GM19238 (cell line): ENCODE measurements around the gene UBE2N.

Source experiments
- DNase-seq: peaks from one replicate; pipeline ENCODE4 v3.0.0; 2011; ENCODE audit warnings: low spot score; ENCODE audit not compliant: insufficient read length

The UBE2N gene

GRCh38 chr12:93381161-93381975 lies 60.4 kb downstream of the UBE2N start:
- no peak for DNase-seq

GRCh38 chr12:93380480-93381121 lies 61.1 kb downstream of the UBE2N start:
- DNase-seq, result no peak

GRCh38 chr12:93379981-93380361 lies 61.8 kb downstream of the UBE2N start:
- no peak for DNase-seq

- DNase-seq, result no peak
Observed at GRCh38 chr12:93379326-93379980, 62.3 kb downstream of the UBE2N start.

- no peak for DNase-seq
Observed at GRCh38 chr12:93378998-93379325, 62.8 kb downstream of the UBE2N start.

- peak; percentile 60 for DNase-seq
Observed at GRCh38 chr12:93378196-93378997, 63.4 kb downstream of the UBE2N start.

GRCh38 chr12:93377252-93378195 lies 64.2 kb downstream of the UBE2N start, which contains the start of gene NUDT4:
TSS of gene NUDT4 (plus strand) at chr12:93377925. CDS start at chr12:93378323, 398 bp downstream.
- DNase-seq, result peak; percentile 91

GRCh38 chr12:93376436-93377251 lies 65.1 kb downstream of the UBE2N start:
- no peak for DNase-seq

GRCh38 chr12:93375906-93376305 lies 65.8 kb downstream of the UBE2N start:
- no peak for DNase-seq

GRCh38 chr12:93373961-93374656 lies 67.6 kb downstream of the UBE2N start:
- DNase-seq, result no peak

- DNase-seq, result no peak
Observed at GRCh38 chr12:93370947-93371346, 70.8 kb downstream of the UBE2N start.

GRCh38 chr12:93369505-93369904 lies 72.2 kb downstream of the UBE2N start:
- DNase-seq, result no peak

- no peak for DNase-seq
Observed at GRCh38 chr12:93368766-93369165, 73.0 kb downstream of the UBE2N start.

GRCh38 chr12:93366422-93366821 lies 75.3 kb downstream of the UBE2N start:
- DNase-seq, result no peak

GRCh38 chr12:93365616-93366405 lies 75.9 kb downstream of the UBE2N start:
- DNase-seq, result no peak

- no peak for DNase-seq
Observed at GRCh38 chr12:93363841-93364297, 77.9 kb downstream of the UBE2N start.

- DNase-seq, result no peak
Observed at GRCh38 chr12:93361151-93361919, 80.4 kb downstream of the UBE2N start.
